HPDE6-E6E7 (cell line): Measurements from ENCODE around the gene LRP5.

Experiments
- DNase-seq: peaks from one replicate; pipeline ENCODE4 v3.0.0; 2011; ENCODE audit warnings: missing footprints; ENCODE audit errors: extremely low spot score

Gene LRP5

GRCh38 chr11:68347345-68347744 lies 35.0 kb downstream of the LRP5 start:
- no peak for DNase-seq

- no peak for DNase-seq
Observed at GRCh38 chr11:68347841-68348240, 35.5 kb downstream of the LRP5 start.

GRCh38 chr11:68349461-68350249 lies 37.3 kb downstream of the LRP5 start:
- DNase-seq, result no peak

- DNase-seq, result no peak
Observed at GRCh38 chr11:68350759-68351449, 38.5 kb downstream of the LRP5 start.

- DNase-seq, result no peak
Observed at GRCh38 chr11:68351450-68352275, 39.3 kb downstream of the LRP5 start.

- DNase-seq, result no peak
Observed at GRCh38 chr11:68352591-68352990, 40.2 kb downstream of the LRP5 start.

GRCh38 chr11:68353118-68353517 lies 40.7 kb downstream of the LRP5 start:
- DNase-seq, result no peak

GRCh38 chr11:68353669-68354068 lies 41.3 kb downstream of the LRP5 start:
- DNase-seq, result no peak

- DNase-seq, result peak; percentile 98
Observed at GRCh38 chr11:68354148-68354872, 41.9 kb downstream of the LRP5 start.

GRCh38 chr11:68355471-68355870 lies 43.1 kb downstream of the LRP5 start:
- DNase-seq, result no peak

- DNase-seq, result no peak
Observed at GRCh38 chr11:68357568-68357967, 45.2 kb downstream of the LRP5 start.

- no peak for DNase-seq
Observed at GRCh38 chr11:68358416-68358815, 46.0 kb downstream of the LRP5 start.

GRCh38 chr11:68361702-68362101 lies 49.3 kb downstream of the LRP5 start:
- DNase-seq, result no peak

GRCh38 chr11:68362801-68363379 lies 50.5 kb downstream of the LRP5 start:
- DNase-seq, result no peak

- no peak for DNase-seq
Observed at GRCh38 chr11:68363776-68364175, 51.4 kb downstream of the LRP5 start.

- DNase-seq, result no peak
Observed at GRCh38 chr11:68364581-68364980, 52.2 kb downstream of the LRP5 start.

- no peak for DNase-seq
Observed at GRCh38 chr11:68365943-68366435, 53.6 kb downstream of the LRP5 start.

- DNase-seq, result no peak
Observed at GRCh38 chr11:68367252-68367651, 54.9 kb downstream of the LRP5 start.

- no peak for DNase-seq
Observed at GRCh38 chr11:68369756-68370155, 57.4 kb downstream of the LRP5 start.

- DNase-seq, result no peak
Observed at GRCh38 chr11:68370211-68371111, 58.1 kb downstream of the LRP5 start.
